Measurements from ENCODE around the gene SNAI1. TPM values are rescaled to one million over a fixed set of nuclear protein-coding genes. Genes with fewer than 3 reads are reported as not detected.
A peak's percentile ranks its signal among the peaks of the same experiment; 100 is the strongest.

The SNAI1 gene
- total RNA-seq, 1 experiment from 2014 or later = 8.8 TPM

DNA sequence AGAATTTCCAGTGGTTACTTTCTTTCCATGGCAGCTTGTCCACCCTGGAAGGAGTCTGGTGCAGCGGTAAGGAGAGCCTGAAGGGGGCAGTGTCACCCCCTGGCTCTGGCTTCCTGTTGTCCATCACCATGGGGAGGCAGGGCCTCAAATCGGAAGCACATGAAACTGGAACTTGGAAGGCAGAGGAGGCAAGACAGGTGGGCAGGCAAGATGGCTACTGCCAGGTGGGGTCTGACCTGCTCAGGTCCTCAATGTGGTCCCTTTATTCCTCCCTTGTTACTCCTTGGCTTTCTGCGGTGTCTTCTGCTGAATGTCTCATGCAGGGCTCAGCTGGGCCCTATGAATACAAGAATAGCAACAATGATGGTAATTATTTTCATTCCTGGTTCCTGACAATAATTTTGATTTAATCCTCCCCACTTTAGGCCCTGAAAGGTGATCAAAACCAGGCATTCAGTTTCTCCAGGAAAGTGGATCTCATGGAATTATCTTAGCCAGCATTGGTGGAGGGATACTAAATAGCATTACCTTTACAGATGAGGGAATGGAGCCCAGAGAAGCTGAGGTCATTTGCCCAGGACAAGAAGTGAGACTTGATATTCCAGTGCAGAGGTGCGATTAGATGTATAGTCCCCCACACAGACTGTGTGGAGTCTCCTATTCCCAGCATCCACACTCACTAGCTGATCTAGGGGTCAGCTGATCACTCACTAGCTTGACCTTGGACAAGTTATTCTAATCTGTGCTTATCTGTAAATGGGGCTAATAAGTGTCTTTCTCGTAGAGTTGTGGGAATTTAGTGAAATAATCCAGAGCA, 17.6 kb upstream of the SNAI1 start:
- TF ChIP-seq, protein P1, sequence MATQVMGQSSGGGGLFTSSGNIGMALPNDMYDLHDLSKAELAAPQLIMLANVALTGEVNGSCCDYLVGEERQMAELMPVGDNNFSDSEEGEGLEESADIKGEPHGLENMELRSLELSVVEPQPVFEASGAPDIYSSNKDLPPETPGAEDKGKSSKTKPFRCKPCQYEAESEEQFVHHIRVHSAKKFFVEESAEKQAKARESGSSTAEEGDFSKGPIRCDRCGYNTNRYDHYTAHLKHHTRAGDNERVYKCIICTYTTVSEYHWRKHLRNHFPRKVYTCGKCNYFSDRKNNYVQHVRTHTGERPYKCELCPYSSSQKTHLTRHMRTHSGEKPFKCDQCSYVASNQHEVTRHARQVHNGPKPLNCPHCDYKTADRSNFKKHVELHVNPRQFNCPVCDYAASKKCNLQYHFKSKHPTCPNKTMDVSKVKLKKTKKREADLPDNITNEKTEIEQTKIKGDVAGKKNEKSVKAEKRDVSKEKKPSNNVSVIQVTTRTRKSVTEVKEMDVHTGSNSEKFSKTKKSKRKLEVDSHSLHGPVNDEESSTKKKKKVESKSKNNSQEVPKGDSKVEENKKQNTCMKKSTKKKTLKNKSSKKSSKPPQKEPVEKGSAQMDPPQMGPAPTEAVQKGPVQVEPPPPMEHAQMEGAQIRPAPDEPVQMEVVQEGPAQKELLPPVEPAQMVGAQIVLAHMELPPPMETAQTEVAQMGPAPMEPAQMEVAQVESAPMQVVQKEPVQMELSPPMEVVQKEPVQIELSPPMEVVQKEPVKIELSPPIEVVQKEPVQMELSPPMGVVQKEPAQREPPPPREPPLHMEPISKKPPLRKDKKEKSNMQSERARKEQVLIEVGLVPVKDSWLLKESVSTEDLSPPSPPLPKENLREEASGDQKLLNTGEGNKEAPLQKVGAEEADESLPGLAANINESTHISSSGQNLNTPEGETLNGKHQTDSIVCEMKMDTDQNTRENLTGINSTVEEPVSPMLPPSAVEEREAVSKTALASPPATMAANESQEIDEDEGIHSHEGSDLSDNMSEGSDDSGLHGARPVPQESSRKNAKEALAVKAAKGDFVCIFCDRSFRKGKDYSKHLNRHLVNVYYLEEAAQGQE (IDR thresholded peaks at IDR 0.05; ENCODE audit: insufficient read depth in 1 of 2, low read depth in 2 of 2, low read length in 1 of 2) = no peak
- TF ChIP-seq, protein P2, sequence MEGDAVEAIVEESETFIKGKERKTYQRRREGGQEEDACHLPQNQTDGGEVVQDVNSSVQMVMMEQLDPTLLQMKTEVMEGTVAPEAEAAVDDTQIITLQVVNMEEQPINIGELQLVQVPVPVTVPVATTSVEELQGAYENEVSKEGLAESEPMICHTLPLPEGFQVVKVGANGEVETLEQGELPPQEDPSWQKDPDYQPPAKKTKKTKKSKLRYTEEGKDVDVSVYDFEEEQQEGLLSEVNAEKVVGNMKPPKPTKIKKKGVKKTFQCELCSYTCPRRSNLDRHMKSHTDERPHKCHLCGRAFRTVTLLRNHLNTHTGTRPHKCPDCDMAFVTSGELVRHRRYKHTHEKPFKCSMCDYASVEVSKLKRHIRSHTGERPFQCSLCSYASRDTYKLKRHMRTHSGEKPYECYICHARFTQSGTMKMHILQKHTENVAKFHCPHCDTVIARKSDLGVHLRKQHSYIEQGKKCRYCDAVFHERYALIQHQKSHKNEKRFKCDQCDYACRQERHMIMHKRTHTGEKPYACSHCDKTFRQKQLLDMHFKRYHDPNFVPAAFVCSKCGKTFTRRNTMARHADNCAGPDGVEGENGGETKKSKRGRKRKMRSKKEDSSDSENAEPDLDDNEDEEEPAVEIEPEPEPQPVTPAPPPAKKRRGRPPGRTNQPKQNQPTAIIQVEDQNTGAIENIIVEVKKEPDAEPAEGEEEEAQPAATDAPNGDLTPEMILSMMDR (IDR thresholded peaks at IDR 0.05) = peak; percentile 85
- TF ChIP-seq TCF7L2 (IDR thresholded peaks at IDR 0.05; ENCODE audit: low read depth, low read length) (no peak), SIN3A (IDR thresholded peaks at IDR 0.05; ENCODE audit: borderline replicate concordance, insufficient read depth, low read depth, low read length) (no peak), POLR2AphosphoS5 (IDR thresholded peaks at IDR 0.05; ENCODE audit: low read depth, low read length) (no peak)
- Histone ChIP-seq H3K36me3 (ENCODE audit: control insufficient read depth, insufficient read depth, low read length) (no peaks in the 10 kb centered on the region), H3K9me3 (ENCODE audit: control insufficient read depth, insufficient read depth, low read depth, low read length) (no peaks in the 10 kb centered on the region), H3K27me3 (ENCODE audit: control insufficient read depth, insufficient read depth, low read length) (no peaks in the 10 kb centered on the region), H3K4me1 (ENCODE audit: control insufficient read depth, insufficient read depth, low read length) (no peaks in the 10 kb centered on the region), H3K4me3 (ENCODE audit: low read depth in 2 of 2, low read length in 2 of 2) (no peak overlapping the region), H3K27ac (ENCODE audit: low read length) (no peak overlapping the region)
- intact Hi-C loops (cut with micrococcal nuclease; ENCODE audit: unreplicated experiment) (no loop called here), in situ Hi-C loops (cut with HindIII; ENCODE audit: low pct_unique_long_range_greater_than_20kb, low sequenced_read_pairs) (no loop called here)
- CTCF ChIA-PET = interaction anchor here (0.6 to 1.8 kb wide), 5 partner anchors 13 to 106 kb away, joined by 3 to 7 read pairs (median 5); no protein-coding TSS in a partner anchor
- DNase-seq (ENCODE audit: low read depth, low spot score) = no peak
- peak; percentile 86 for ATAC-seq
- BruUV-seq (replicated peaks) = no TSS peak
- POLR2A ChIA-PET = no interaction called here

DNA sequence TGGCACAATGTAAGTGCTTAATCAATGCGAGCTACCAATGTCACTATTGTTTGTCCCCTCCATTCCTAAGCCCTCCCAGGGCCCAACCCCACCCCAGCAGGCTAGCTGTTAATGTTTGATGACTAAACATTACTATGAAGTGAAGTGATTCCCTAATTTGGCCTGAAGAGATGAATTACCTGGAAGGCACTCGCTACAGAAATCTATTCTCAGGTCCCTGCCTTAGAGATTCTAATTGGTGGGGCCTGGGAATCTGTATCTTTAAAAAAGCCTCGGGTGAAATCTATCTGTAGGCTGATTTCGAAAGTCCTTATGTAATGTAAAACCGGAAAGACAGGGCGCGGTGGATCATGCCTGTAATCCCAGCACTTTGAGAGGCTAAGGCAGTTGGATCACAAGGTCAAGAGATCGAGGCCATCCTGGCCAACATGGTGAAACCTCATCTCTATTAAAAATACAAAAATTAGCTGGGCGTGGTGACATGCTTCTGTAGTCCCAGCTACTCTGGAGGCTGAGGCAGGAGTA, 16.9 kb upstream of the SNAI1 start:
- Histone ChIP-seq H3K27me3 (ENCODE audit: control insufficient read depth, insufficient read depth, low read length) (no peaks in the 10 kb centered on the region), H3K9me3 (ENCODE audit: control insufficient read depth, insufficient read depth, low read depth, low read length) (no peaks in the 10 kb centered on the region), H3K4me1 (ENCODE audit: control insufficient read depth, insufficient read depth, low read length) (no peaks in the 10 kb centered on the region), H3K4me3 (ENCODE audit: low read depth in 2 of 2, low read length in 2 of 2) (no peak overlapping the region), H3K36me3 (ENCODE audit: control insufficient read depth, insufficient read depth, low read length) (no peaks in the 10 kb centered on the region), H3K27ac (ENCODE audit: low read length) (no peak overlapping the region)
- in situ Hi-C loops (cut with HindIII; ENCODE audit: low pct_unique_long_range_greater_than_20kb, low sequenced_read_pairs) = no loop called here
- ATAC-seq (no peak), DNase-seq (ENCODE audit: low read depth, low spot score) (no peak)
- POLR2A ChIA-PET = no interaction called here
- TF ChIP-seq SIN3A (IDR thresholded peaks at IDR 0.05; ENCODE audit: borderline replicate concordance, insufficient read depth, low read depth, low read length) (no peak), TCF7L2 (IDR thresholded peaks at IDR 0.05; ENCODE audit: low read depth, low read length) (no peak), POLR2AphosphoS5 (IDR thresholded peaks at IDR 0.05; ENCODE audit: low read depth, low read length) (no peak)
- TF ChIP-seq, protein P2 (IDR thresholded peaks at IDR 0.05) = no peak
- TF ChIP-seq, protein P1 (IDR thresholded peaks at IDR 0.05; ENCODE audit: insufficient read depth in 1 of 2, low read depth in 2 of 2, low read length in 1 of 2) = no peak
- CTCF ChIA-PET = interaction anchor here (1.0 to 1.8 kb wide), 3 partner anchors 9 to 106 kb away, joined by 4 to 7 read pairs (median 5); no protein-coding TSS in a partner anchor
- BruUV-seq (replicated peaks) = no TSS peak
- intact Hi-C loops (cut with micrococcal nuclease; ENCODE audit: unreplicated experiment) = no loop called here

Measured in Panc1 (cell line).